GM19351 (cell line): Measurements from ENCODE around the gene DIPK1B.
"Not testable (repeated sequence)": the region's sequence is repeated elsewhere in the genome, so short reads cannot be mapped to it uniquely, and the experiment has no call there.

Experiments used
- ATAC-seq: cut with Tn5 transposase; IDR thresholded peaks from one replicate; pipeline ENCODE4 v1.9.1; 2021; ENCODE audit warnings: mild to moderate bottlenecking, moderate library complexity; ENCODE audit not compliant: unreplicated experiment

Gene DIPK1B

GRCh38 chr9:136697821-136698526, 14.4 kb upstream of the DIPK1B start:
- no peak for ATAC-seq

DNA sequence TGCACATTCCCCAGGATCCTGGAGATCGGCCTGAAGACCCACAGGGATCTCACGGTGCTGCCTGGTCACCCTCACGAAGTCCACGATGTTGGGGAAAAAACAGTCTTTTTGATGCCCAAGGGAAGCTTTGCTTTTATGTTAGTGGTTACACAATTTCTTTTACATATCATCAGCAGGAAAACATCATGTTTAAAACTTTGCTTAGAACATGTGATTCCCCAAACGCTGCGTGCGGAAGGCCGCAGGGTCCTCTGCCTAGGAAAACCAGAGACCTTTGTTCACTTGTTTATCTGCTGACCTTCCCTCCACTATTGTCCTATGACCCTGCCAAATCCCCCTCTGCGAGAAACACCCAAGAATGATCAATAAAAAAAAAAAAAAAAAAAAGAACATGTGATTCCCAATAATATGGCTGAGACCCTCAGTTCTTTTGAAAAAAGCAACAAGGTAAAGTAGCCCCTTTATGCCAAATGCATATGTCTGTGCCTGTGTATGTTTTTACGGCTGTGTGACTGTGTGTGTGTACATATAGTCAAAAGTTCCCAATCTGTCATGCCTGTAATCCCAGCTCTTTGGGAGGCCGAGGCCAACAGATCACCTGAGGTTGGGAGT, 13.6 kb upstream of the DIPK1B start:
- ATAC-seq, result no peak

DNA sequence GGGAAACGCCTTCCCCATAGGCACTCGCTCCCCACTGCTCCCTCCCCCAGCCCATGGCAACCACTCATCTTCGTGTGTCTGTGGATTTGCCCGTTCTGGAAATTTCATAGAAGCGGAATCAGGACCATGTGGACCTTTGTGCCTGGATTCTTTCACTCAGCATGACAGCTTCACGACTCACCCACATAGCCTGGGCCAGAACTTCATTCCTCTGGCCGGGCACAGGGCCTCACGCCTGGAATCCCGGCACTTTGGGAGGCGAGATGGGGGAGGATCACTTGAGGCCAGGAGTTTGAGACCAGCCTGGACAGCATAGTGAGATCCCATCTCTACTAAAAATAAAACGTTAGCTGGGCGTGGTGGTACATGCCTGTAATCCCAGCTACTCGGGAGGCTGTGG, 12.1 kb upstream of the DIPK1B start:
- no peak for ATAC-seq

- peak; percentile 87 for ATAC-seq
These were observed 11.3 kb upstream of the DIPK1B start for GRCh38 chr9:136700959-136701667.

DNA sequence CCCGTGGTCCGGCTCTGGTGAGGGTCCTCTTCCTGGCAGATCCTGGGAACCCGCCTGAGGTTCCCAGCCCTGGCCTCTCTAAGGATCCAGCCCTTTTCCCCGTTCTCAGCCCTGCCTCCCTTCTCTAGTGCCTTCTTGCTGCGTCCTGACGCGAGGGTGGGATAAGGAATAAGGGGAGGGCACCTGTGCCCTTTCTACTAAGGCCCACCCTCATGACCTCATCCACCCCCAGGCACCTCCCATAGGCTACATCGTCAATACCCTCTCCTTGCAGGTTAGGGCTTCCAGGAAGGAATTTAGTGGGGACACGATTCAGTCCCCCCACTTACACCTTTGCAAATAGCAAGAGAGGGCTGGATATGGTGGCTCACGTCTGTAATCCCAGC, 10.7 kb upstream of the DIPK1B start:
- ATAC-seq, result peak; percentile 19

DNA sequence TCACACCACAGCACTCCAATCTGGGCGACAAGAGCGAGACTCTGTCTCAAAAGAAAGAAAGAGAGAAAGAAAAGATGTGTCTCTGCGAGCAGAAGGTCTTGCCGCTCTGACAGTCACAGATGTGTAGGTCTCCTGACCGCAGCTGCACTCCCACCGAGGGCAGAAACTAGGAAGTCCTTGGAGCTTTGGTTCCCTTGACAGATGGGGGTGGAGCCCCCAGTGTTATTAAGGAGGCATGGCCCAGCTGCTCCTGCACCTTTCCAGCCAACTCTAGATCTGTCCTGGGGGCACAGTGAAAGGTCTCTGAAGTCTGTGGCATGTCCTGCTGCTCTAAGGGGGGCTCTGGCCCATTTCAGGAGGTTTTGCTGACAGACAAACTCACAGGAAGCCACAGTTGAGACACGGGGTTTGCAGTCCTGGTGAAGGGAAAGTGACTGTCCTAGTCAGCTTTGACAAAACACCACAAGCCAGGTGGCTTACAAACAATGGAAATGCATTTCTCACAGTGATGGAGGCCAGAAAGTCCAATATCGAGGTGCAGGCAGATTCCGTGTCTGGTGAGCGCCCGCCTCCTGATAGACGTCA, 9.0 kb upstream of the DIPK1B start:
- ATAC-seq, result no peak

DNA sequence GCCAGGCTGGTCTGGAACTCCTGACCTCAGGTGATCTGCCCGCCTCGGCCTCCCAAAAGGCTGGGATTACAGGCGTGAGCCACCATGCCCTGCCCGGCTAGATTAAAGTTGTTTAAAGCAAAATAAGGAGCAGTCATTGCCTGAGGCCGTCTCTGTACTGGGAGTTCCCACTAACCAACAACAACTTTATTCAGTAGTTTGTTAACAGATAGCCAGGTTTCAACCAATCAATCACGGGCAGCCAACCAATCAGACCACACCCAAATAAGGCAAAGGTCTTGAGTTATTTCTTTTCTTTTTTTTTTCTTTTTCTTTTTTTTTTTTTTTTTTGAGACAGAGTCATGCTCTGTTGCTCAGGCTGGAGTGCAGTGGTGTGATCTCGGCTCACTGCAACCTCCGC, 7.6 kb upstream of the DIPK1B start:
- not testable (repeated sequence) for ATAC-seq

DNA sequence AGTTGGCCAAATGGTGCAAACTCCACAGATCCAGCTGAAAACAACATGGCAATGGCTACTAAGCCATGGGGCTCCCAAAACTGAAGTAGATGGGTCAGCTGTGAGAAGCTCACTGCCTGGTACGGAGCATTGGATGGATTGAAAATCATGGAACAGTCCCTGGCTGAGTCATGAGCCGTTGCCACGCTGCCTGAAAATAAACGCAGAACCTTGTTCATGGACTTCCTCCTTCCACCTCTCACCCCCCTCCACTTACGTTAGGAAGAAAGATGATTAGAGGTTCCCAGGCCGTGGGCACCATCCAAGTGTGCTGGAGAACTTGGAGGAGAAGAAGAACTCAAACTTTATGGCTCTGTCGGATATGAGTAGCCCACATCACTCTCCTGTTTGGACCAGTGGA, 6.8 kb upstream of the DIPK1B start:
- ATAC-seq, result no peak

DNA sequence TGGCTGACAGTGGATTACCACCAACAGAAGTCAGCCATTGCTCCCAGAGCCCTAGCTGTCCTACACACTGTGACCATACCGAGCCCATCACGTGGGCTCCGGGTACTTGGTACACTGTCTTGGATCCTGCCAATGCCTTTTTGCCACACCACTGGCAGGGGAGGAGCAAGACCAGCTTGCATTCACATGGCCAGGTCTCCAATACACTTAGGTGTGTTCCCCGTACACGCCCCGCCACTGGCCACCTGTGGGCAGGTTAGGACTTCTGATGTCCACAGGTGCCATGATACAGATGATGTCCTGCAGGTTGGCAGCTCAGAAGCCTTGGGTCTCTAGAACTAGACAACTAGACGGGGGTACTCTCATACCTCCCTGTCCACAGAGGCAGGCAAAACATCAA, 5.4 kb upstream of the DIPK1B start:
- no peak for ATAC-seq

GRCh38 chr9:136707849-136708517, 4.4 kb upstream of the DIPK1B start:
- no peak for ATAC-seq

DNA sequence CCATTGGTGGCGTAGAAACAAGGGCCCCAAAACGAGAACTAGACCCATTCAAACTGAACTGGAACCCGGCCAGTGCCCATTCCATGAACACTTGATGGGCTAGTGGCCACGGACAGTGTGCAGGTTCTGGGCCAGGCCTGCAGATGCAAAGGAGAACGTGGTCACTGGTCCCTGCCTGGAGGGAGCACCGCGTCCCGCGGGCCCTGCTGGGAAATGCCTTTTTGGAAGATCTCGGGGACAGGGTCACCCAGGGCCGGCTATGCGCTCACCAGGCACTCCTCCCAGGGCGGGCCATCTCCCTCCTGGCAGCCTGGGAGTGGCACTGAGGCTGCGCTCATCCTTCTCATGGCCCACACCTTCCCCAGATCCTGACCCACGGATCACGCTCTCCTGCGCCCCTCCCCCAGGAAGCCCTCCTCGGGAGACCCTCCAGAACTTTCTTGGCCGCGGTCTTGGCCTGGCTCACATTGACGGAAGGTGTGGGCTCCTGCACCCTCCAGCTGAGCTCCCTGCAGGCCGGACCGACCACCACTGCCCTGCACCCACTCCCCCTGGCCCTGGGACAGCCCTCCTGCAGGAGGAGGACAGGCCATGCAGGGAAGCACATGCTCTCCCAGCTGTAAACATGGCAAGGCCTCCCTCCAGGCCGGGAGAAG, 2.8 kb upstream of the DIPK1B start:
- ATAC-seq, result no peak

DNA sequence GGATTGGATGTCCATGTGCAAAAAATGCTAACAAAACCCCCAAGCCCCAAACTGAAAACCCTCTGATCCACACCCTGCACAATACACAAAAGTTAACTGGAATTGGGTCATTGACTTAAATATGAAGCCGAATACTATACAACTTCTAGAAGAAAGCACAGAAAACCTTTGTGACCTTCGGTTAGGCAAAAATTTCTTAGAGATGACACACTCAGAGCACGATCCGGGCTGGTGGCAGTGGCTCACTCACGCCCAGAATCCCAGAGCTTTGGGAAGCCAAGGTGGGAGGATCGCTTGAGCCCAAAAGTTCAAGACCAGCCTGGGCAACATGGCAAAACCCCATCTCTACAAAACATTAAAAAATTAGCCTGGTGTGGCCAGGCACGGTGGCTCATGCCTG, 1.8 kb upstream of the DIPK1B start:
- ATAC-seq, result no peak

DNA sequence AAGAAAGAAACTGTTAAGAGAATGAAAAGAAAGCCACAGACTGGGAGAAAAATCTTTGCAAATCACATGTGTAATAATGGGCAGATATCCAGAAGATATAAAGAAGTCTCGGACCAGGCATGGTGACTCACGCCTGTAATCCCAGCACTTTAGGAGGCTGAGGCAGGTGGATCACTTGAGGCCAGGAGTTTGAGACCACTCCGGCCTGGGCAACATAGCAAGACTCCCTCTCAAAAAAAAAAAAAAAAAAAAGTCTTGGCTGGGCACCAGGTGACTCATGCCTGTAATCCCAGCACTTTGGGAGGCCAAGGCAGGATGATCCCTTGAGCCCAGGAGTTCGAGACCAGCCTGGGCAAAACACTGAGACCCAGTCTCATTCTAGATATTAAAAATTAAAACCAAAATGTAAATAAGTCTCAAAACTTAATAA, 1.1 kb upstream of the DIPK1B start:
- ATAC-seq, result not testable (repeated sequence)

DNA sequence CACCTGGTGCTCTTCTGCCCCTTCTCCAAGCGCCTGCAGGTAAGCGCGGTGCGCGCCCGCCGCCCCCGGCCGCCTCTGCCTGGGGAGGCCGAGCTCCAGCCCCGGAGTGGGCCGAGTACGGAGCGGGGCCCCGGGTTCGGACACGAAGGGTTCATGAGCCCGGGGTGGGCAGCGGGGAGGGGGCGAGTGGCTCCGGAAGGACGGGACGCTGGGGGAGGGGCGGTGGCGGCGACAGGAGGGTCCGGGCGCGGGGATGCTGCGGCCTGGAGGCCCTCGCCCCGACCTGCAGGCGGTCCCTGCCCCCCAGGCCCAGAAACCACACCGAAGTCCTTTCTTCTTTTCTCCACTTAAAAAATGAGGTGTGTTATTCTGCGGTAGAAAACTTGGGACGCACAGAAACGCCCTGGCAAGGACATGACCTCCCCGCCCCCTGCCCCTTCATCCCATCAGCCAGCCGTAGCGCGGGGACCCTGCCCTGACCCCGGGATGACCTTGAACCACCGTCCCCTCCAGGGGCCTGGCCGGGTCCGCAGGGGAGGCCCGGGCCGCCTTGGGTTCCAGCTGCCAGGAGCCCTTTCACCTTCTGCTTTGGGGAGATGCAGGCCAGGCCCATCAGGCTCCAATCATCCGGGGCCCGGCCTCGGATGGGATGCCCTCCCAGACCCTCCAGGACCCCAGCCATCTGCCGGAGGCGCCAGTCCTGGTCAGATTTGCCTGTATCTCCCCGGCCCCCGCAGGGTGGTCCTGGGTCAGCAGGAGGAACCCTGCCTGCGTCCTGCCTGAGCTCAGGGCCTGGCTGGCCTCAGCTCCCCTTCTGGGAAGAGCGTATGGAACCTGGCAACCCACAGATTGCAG, 545 bp downstream of the DIPK1B start:
- ATAC-seq, result no peak

DNA sequence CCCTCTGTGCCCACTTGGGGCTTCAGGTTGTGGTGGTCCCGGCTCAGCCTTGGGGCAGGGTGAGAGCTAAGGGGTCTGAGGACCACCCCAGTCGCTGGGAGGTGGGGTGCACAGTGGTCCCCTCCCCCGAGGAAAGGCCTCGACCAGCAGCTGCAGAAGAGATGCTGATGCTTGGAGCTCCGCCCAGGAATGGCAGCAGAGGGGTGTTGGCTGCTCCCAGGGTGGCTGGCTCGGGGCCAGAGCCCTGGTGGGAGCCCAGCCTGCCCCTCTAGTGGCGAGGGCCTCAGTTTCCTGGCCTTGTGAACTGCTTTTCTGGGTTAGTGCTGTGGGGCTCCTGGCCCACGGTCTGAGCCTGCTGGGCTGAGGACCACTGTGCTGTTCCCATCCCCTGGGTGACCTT, 1.2 kb downstream of the DIPK1B start:
- ATAC-seq, result no peak

DNA sequence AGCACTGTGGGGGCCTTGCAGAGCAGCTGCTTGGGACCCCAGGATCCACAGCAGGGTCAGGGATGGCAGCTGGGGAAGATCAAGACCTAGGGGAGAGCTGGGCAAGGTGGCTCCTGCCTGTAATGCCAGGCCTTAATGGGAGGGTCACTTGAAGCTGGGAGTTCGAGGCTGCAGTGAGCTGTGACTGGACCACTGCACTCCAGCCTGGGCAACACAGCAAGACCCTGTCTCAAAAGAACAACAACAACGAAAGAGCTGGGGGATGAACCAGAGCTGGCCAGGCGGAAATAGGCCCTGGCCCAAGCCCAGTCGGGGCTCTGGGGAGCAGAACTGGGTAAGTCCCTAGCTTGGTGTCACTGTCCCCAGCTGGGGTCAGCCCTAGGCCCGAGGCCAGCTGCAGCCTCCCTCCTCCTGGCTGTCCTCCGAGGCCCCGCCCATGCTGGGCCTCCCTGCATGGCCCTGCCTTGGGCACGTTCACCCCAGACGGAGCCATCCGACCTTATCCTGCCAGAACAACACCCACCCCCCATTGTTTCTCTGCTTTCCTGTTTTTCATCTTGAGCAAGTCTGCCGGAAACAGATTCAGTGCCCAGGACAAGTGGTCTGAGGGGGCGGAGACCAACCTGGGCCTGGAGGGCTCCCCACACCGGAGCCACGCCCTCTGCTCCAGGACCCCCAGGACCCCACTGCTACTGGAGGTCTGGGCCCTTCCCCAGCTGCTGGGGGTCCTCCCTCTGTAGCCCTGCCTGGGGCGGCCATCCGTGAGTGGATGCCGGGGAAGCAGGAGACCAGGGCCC, 1.9 kb downstream of the DIPK1B start:
- ATAC-seq, result no peak

GRCh38 chr9:136714893-136715274, 2.5 kb downstream of the DIPK1B start:
- ATAC-seq, result no peak

GRCh38 chr9:136717399-136717798, 5.0 kb downstream of the DIPK1B start:
- ATAC-seq, result no peak
